GM12801 (cell line): ENCODE measurements around the gene TMEM63C.

ENCODE experiments used
- TF ChIP-seq, protein P1 (sequence below): IDR thresholded peaks from one replicate; pipeline ENCODE4 v1.5.1; 2011; ENCODE audit warnings: control low read depth; ENCODE audit not compliant: insufficient read length; ENCODE audit errors: extremely low read depth

Gene TMEM63C, protein sequence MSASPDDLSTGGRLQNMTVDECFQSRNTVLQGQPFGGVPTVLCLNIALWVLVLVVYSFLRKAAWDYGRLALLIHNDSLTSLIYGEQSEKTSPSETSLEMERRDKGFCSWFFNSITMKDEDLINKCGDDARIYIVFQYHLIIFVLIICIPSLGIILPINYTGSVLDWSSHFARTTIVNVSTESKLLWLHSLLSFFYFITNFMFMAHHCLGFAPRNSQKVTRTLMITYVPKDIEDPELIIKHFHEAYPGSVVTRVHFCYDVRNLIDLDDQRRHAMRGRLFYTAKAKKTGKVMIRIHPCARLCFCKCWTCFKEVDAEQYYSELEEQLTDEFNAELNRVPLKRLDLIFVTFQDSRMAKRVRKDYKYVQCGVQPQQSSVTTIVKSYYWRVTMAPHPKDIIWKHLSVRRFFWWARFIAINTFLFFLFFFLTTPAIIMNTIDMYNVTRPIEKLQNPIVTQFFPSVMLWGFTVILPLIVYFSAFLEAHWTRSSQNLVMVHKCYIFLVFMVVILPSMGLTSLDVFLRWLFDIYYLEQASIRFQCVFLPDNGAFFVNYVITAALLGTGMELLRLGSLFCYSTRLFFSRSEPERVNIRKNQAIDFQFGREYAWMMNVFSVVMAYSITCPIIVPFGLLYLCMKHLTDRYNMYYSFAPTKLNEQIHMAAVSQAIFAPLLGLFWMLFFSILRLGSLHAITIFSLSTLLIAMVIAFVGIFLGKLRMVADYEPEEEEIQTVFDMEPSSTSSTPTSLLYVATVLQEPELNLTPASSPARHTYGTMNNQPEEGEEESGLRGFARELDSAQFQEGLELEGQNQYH

DNA sequence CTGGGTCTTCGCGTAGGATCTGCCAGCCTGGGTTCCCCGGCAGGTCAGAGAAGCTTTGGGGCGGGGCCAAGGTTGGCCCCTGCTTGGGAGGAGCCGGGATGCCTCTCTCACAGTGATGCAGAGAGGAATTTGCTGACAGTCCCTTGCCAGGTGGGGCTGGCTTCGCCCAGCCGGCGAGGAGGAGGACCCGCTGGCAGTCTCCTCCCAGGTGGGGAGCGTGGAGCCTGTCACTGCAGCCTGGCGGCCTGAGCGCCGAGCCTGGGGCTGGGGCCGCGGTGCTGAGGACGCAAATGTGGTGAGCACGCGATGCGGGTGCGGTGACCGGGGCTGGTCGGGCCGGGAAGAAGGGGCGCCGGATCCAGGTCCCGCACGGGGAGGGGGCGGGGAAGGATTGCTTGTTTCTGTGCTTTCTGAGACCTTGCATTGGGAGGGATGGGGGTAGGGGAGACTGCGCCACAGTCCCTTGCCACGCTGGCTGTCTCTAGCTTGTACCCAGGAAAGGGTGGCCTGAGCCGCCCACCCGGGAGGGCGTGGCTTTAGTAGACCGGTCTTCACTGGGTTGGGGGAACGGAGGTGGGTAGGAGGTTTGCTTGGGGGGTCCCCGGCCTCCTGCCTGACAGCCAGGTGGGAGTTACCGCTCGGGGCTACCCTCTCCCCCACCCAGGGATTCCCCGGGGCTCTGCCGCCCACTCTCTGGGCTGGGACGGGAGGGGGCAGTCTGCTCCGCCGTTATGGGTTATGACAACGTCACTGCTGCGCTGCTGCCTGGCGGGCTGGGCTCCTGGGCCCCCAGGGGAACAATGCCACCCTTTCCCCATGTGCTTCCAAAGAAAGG lies at the start of gene TMEM63C:
TMEM63C (plus strand) TSS at position 196 of the 835 bp plus-strand sequence. CDS start 37,016 bp downstream, outside the sequence.
- TF ChIP-seq, protein P1, sequence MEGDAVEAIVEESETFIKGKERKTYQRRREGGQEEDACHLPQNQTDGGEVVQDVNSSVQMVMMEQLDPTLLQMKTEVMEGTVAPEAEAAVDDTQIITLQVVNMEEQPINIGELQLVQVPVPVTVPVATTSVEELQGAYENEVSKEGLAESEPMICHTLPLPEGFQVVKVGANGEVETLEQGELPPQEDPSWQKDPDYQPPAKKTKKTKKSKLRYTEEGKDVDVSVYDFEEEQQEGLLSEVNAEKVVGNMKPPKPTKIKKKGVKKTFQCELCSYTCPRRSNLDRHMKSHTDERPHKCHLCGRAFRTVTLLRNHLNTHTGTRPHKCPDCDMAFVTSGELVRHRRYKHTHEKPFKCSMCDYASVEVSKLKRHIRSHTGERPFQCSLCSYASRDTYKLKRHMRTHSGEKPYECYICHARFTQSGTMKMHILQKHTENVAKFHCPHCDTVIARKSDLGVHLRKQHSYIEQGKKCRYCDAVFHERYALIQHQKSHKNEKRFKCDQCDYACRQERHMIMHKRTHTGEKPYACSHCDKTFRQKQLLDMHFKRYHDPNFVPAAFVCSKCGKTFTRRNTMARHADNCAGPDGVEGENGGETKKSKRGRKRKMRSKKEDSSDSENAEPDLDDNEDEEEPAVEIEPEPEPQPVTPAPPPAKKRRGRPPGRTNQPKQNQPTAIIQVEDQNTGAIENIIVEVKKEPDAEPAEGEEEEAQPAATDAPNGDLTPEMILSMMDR = no peak

DNA sequence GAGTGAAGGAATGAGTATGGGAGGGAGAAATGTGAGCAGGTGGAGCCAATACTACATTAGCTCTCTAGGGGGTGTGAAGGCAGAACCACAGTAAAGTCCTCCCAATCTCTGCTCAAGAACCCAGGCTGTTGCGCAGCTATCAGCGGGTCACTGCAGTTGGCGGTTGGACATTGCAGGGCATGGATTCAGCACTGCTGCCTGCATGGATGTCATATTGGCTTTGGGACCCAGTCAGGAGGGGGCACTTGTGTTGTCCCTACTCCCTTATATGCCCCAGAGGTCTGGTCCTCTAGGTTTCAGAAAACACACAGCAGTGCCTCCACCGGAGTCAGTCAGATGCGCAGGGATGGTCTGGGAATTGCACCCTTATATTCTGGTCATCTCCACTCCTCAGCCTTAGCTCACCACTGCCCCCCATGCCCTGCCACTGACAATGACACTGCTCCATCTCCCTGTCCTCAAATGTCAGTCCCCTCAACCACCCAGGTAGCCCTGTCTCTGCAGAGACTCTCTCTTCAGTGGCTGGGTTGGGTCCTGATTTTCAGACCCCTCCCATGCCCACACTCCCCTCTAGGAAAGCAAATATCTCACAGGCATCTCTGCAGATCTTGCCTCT lies 49.6 kb upstream of the TMEM63C start:
- TF ChIP-seq, protein P1 = no peak

DNA sequence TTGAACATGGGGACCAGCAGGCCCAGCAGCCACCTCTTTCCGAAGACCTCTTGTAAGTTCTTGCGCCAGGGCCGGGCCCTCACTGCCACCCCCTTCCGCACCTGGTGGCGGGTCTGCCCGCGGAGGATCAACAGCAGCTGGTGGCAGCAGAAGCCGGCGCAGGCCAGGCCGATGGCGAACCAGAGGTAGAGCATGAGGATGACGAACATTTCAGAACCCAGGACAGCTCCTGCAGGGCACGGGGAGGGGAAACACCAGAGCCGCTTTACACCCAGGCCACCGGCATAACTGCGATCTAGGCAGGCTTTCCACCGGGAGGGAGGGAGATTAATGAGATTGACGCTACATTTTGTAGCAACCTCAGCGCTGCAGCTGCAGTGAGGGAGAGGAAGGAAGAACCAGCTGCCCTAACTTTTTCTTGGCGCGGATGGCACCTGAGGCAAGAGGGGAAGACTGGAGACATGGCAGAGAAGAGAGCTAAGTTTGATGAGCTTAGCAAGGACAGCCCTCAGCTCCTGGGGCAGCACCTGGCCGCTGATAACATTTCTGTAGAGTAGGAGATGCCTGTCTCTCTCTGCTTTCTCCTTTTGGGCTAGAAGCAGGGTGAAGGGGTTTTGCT lies 47.8 kb upstream of the TMEM63C start:
- TF ChIP-seq, protein P1 = no peak

DNA sequence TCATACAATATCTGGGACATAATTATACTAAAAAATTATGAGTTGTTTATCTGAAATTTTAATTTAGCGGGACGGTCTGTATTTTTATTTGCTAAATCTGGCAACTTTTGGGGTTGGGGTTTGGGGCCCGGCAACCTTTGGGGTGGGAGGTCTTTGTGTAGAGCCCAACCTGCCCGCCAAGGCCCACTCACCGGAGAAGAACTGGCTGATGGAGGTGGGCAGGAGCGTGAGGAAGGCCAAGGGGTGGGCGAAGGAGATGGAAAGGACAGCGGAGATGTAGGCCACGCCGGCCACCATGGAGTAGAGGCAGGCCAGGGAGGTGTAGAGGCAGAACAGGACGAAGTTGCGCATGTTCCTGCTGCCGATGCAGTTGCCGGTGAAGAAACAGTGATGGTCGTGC lies 42.6 kb upstream of the TMEM63C start:
- TF ChIP-seq, protein P1 = no peak

DNA sequence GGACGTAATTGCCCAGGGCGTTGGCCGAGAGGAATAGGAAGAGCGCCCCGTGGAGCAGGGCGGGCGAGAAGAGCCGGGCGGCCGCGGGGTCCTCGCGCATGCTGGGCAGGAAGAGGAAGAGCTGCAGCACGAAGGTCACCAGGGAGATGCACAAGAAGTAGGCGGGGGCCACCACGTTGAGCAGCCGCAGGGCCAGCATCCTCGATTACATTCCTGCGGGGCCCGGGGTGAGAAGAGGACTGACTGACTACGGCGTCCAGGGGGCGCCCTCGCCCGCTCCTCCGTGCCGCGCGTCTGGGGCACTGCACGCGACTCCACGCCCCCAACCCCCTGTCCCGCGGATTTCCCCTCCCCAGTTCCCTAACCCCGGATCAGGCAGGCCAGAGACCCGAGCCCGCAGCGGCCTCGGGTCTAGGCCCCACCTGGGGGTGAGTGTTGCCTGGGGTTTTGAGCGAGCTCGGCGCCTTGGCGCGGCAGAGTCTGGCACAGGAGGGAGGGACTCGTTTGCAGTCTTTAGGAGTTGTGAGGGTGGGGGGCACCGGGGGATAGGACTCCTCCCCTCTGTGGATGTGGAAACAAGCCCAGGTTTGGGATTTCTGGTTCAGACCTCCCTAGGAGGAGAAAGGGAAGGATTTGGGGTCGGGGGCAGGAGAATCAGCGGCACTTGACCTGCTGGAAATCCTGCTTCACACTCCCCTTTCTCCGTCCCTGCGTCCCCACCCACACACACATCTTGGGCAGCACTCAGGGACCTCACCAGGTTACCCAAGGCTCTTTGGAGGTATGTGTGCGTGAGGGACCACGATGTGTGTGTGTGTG lies 41.8 kb upstream of the TMEM63C start:
- TF ChIP-seq, protein P1 = no peak
